VCaP (cell line): ENCODE measurements around the gene DMTF1.

Experiments used
- H3K27ac ChIP-seq: fragments of 450-650 bp; 2 replicates; pipeline ENCODE4 v1.5.1; 2017
- TF ChIP-seq, protein P1 (sequence below): fragments of 450-650 bp; conservative IDR thresholded peaks from 2 replicates; pipeline ENCODE4 v1.5.1; 2017; ENCODE audit warnings: mild to moderate bottlenecking, moderate library complexity

Gene DMTF1

DNA sequence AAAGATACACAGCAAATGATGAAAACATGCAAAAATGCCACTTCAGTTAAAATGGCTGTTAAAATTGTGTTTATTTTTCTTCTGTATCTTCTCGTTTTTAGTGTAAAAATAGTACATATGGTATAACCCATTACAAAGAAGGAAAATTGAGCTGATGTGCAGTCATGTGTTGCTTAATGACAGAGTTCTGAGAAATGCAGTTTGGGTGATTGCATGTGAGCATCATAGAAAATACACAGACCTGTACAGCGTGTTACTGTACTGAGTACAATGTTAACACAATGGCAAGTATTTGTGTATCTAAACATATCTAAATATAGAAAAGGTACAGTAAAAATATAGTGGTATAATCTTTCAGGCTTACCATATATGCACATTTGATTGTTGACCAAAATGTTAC is 7.3 kb downstream of the DMTF1 start:
- H3K27ac ChIP-seq: no peak overlapping the region
- TF ChIP-seq, protein P1, sequence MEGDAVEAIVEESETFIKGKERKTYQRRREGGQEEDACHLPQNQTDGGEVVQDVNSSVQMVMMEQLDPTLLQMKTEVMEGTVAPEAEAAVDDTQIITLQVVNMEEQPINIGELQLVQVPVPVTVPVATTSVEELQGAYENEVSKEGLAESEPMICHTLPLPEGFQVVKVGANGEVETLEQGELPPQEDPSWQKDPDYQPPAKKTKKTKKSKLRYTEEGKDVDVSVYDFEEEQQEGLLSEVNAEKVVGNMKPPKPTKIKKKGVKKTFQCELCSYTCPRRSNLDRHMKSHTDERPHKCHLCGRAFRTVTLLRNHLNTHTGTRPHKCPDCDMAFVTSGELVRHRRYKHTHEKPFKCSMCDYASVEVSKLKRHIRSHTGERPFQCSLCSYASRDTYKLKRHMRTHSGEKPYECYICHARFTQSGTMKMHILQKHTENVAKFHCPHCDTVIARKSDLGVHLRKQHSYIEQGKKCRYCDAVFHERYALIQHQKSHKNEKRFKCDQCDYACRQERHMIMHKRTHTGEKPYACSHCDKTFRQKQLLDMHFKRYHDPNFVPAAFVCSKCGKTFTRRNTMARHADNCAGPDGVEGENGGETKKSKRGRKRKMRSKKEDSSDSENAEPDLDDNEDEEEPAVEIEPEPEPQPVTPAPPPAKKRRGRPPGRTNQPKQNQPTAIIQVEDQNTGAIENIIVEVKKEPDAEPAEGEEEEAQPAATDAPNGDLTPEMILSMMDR: no peak

DNA sequence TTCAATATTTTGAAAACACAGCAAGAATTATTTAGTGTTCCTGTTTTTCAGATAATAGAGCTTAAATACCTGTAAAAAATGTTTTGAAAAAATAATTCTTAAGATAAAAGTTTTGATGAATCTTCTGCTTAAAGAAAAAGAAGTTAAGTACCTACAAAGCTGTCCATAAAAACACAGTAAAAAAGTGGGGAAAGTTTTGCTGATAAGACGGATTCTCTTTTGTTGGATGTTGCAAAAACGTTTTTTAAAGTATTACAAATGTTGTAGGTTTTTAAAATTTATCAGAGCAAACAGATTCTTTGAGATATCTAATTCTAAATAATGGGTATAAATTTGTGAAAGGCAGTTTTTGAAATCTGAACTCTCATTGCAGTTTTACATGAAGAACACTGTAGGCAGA is 12.2 kb downstream of the DMTF1 start:
- TF ChIP-seq, protein P1: no peak
- no peak overlapping the region for H3K27ac ChIP-seq

DNA sequence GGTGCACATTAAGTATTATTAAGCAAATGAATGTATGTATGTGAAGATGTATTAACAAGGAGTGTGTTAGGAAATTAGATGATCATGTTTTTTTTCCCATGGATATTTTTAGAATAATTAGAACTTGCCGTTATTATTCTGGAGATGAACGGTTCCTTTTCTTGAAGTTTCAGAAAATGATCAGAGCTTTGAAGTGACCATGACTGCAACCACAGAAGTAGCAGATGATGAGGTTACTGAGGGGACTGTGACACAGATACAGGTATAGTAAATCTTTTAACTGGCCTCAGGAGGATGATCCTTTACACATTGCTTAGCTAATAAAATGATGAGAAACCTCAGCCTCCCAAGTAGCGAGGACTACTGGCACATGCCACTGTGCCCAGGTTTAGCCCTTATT is 18.6 kb downstream of the DMTF1 start:
- H3K27ac ChIP-seq: no peak overlapping the region
- TF ChIP-seq, protein P1: no peak

DNA sequence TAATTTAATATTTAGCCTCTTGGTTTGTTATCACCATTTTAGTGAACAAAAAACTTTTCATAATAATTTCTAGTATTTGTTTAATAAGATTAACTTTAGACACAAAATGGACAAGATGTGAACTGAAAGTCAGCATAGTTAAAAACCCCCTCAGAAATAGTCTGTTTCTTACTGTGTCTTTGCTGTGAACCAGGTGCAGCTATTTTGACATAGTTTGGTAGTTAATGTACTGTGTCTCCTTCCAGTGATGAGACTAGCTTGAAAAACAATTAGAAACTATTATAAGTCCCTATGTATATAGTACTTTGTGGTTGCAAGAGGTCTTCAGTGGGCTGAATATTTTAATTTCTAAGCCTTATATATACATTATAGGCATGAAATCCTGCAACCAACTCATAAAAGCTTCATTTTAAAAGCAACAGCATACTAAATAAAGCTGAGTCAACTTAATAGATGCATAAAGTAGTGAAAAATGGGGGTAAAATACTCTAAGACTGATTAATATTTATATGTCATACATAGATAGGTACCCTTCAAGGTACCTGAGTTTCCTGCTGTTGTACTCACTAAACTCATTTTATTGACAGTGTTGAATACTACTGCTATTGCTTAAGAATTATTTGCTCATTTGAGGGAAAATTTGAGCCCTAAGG is 19.2 kb downstream of the DMTF1 start:
- no peak overlapping the region for H3K27ac ChIP-seq
- TF ChIP-seq, protein P1: no peak

DNA sequence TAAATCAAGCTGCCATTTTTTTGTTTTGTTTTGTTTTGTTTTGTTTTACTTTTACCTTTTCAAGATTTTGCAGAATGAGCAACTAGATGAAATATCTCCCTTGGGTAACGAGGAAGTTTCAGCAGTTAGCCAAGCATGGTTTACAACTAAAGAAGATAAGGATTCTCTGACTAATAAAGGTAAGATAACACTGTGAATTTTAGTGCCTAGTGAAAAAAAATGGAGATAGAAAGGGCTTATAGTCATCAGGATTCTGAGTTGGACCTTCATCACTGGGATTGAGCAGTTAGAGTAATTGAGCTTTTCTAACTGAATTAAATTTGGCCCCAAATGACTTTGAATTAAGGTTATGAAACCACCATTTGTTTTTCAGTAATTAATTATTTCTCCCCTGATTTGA is 21.2 kb downstream of the DMTF1 start:
- no peak overlapping the region for H3K27ac ChIP-seq
- TF ChIP-seq, protein P1: no peak

DNA sequence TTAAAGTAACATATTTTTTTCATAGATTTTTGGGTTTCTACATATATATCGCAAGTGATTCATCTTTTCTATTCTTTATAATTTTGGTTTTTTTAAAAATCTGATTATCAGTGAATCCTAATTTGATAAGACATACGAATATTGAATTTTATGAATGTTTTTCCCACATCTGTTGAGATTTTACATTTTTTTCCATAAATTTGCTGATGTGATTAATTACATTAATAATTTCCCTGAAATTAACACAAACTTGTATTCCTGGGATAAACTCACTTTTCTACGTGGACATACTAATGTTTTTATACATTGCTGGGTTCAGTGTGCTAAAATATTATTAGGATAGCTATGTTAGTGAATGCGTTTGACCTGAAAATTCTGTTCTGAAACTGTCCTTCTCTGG is 26.1 kb downstream of the DMTF1 start:
- no peak overlapping the region for H3K27ac ChIP-seq
- TF ChIP-seq, protein P1: no peak

DNA sequence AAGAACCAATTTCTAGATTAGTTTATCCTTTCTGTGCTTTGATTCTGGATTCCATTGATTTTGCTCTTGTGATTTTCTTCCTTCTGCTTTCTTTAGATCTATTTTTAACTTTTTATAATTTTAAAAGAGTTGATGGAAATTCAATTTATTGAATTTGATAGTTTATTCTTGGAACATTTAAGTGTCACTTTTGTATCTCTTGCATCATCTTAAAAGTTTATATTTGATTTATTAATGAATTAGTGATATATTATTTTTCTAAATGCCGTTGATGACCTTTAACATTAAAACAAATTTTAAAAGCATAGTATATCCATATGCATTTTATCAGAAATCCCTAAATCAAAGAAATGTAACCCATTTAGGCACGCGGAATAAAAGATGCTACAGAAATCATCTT is 26.9 kb downstream of the DMTF1 start:
- no peak overlapping the region for H3K27ac ChIP-seq
- TF ChIP-seq, protein P1: no peak

DNA sequence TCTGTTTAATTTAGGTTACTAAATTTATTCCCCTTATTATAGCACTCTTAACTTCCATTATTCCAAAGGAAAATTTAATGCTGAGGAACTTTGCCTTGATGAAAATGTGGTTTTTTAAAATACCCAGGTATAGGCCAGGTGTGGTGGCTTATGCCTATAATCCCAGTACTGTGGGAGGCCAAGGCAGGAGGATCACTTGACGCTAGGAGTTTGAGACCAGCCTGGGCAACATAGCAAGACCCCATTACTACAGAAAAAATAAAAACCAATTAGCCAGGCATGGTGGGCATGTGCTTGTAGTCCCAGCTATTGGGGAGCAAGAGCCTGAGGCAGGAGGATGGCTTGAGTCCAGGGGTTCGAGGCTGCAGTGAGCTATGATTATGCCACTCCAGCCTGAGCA is 34.9 kb downstream of the DMTF1 start:
- no peak overlapping the region for H3K27ac ChIP-seq
- TF ChIP-seq, protein P1: no peak
